Neural cell (in vitro differentiated cells): ENCODE results near the gene GDPD4. TPM values are rescaled to one million over a fixed set of nuclear protein-coding genes. Genes with fewer than 3 reads are reported as not detected.

ENCODE experiments used
- H2AFZ ChIP-seq: fragments of 200-600, 300-800 bp; sonication (generic), shearing (Covaris generic); 2 replicates; pipeline ENCODE4 v1.6.0; 2014; ENCODE audit warnings: low read depth, mild to moderate bottlenecking, antibody characterized with exemption, low read length, moderate library complexity
- H3F3A ChIP-seq: fragments of 200-600 bp; shearing (Covaris generic); 2 replicates; pipeline ENCODE4 v1.6.1; 2016; ENCODE audit warnings: mild to moderate bottlenecking, moderate library complexity, mixed read lengths, antibody characterized with exemption, low read length; ENCODE audit not compliant: insufficient read depth, poor library complexity, severe bottlenecking
- H3K27ac ChIP-seq: fragments of 200-600, 300-800 bp; sonication (generic), shearing (Covaris generic); 2 replicates; pipeline ENCODE4 v1.5.1; 2014; ENCODE audit warnings: mild to moderate bottlenecking, low read length, moderate library complexity
- H3K27me3 ChIP-seq: fragments of 300-800, 200-600 bp; sonication (generic), shearing (Covaris generic); 2 replicates; pipeline ENCODE4 v1.6.0; 2014; ENCODE audit warnings: mild to moderate bottlenecking, low read depth, low read length, moderate library complexity; ENCODE audit not compliant: insufficient read depth
- H3K36me3 ChIP-seq: fragments of 300-800, 200-600 bp; sonication (generic), shearing (Covaris generic); 2 replicates; pipeline ENCODE4 v1.5.1; 2014; ENCODE audit warnings: mild to moderate bottlenecking, antibody characterized with exemption, low read length, moderate library complexity; ENCODE audit not compliant: insufficient read depth
- H3K4me2 ChIP-seq: fragments of 300-800, 200-600 bp; sonication (generic), shearing (Covaris generic); 2 replicates; pipeline ENCODE4 v1.6.0; 2014; ENCODE audit warnings: mild to moderate bottlenecking, low read length
- H3K4me3 ChIP-seq: fragments of 300-800, 200-600 bp; sonication (generic), shearing (Covaris generic); 2 replicates; pipeline ENCODE4 v1.5.1; 2014; ENCODE audit warnings: mild to moderate bottlenecking, low read length, moderate library complexity
- H3K79me2 ChIP-seq: fragments of 200-600 bp; shearing (Covaris generic); replicated peaks from 2 replicates; pipeline ENCODE4 v1.6.0; 2014; ENCODE audit warnings: mild to moderate bottlenecking, low read length, moderate library complexity; ENCODE audit not compliant: insufficient read depth
- H3K9ac ChIP-seq: fragments of 300-800, 200-600 bp; sonication (generic), shearing (Covaris generic); 2 replicates; pipeline ENCODE4 v1.6.1; 2016; ENCODE audit warnings: mild to moderate bottlenecking, low read length, mixed read lengths
- H3K9me2 ChIP-seq: fragments of 200-600 bp; shearing (Covaris generic); 2 replicates; pipeline ENCODE4 v1.6.1; 2016; ENCODE audit warnings: mild to moderate bottlenecking, low read length, mixed read lengths; ENCODE audit not compliant: insufficient read depth
- H3K9me3 ChIP-seq: fragments of 200-600, 300-800 bp; sonication (generic), shearing (Covaris generic); 2 replicates; pipeline ENCODE4 v1.6.1; 2016; ENCODE audit warnings: mild to moderate bottlenecking, mixed run types, low read length, moderate library complexity, mixed read lengths
- H4K20me1 ChIP-seq: fragments of 200-600 bp; shearing (Covaris generic); 2 replicates; pipeline ENCODE4 v1.6.1; 2016; ENCODE audit warnings: mild to moderate bottlenecking, mixed run types; ENCODE audit not compliant: insufficient read depth
- EP300 ChIP-seq: fragments of 450-650 bp; conservative IDR thresholded peaks from 2 replicates; pipeline ENCODE4 v1.6.1; 2014; ENCODE audit warnings: antibody characterized with exemption, mild to moderate bottlenecking, moderate library complexity; ENCODE audit not compliant: poor library complexity, severe bottlenecking
- EZH2 ChIP-seq: fragments of 200-600, 300-800 bp; shearing (Covaris generic), sonication (generic); IDR thresholded peaks from 2 replicates; pipeline ENCODE4 v1.6.1; 2014; ENCODE audit warnings: antibody characterized with exemption, low read length, borderline replicate concordance, mild to moderate bottlenecking; ENCODE audit not compliant: insufficient read depth, poor library complexity, severe bottlenecking
- MXI1 ChIP-seq: fragments of 450-650 bp; conservative IDR thresholded peaks from 2 replicates; pipeline ENCODE4 v1.6.1; 2014; ENCODE audit warnings: antibody characterized with exemption, mild to moderate bottlenecking; ENCODE audit not compliant: poor library complexity, severe bottlenecking
- POLR2AphosphoS5 ChIP-seq: IDR thresholded peaks from 2 replicates; pipeline ENCODE4 v1.6.1; 2012
- RAD21 ChIP-seq: fragments of 450-650 bp; conservative IDR thresholded peaks from 2 replicates; pipeline ENCODE4 v1.6.1; 2014; ENCODE audit warnings: antibody characterized with exemption, mild to moderate bottlenecking, moderate library complexity
- SMC3 ChIP-seq: fragments of 450-650 bp; conservative IDR thresholded peaks from 2 replicates; pipeline ENCODE4 v1.6.1; 2014; ENCODE audit warnings: antibody characterized with exemption, mild to moderate bottlenecking, moderate library complexity; ENCODE audit not compliant: poor library complexity
- TAF1 ChIP-seq: IDR thresholded peaks from 2 replicates; pipeline ENCODE4 v1.6.1; 2012; ENCODE audit warnings: low read depth
- polyA plus RNA-seq: library from polyadenylated mRNA; depleted of rRNA; stranded (reverse); fragments of >200 nt; gene quantifications from 2 replicates; pipeline ENCODE4 v1.2.3, GENCODE V29; 2014
- TF ChIP-seq, protein P1 (sequence below): fragments of 450-650 bp; IDR thresholded peaks from 2 replicates; pipeline ENCODE4 v1.5.1; 2014; ENCODE audit warnings: antibody characterized with exemption, mild to moderate bottlenecking, moderate library complexity; ENCODE audit not compliant: poor library complexity, severe bottlenecking
- TF ChIP-seq, protein P2 (sequence below): IDR thresholded peaks from 2 replicates; pipeline ENCODE4 v1.6.1; 2012; ENCODE audit warnings: borderline replicate concordance

Gene GDPD4
- polyA plus RNA-seq, 1 donor from 2014 or later: not detected

DNA sequence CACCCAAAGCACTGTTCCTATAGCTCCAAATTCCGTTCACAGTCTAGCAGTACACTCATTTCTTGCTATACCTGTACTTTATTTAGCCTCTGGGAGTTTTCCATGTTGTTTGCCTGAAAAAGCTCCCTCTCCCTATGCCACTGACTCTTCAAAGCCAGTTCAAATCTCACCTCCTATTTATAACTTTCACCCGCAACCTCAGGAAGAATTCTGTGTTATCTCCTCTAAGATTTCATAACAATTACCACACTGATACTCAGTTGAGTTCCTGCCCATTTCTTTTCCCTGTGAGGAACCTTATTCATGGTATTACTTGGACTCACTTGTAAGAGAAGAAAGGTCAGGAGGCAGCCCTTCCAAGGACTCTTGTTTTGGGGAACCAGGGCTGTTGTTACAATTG is 25.2 kb downstream of the GDPD4 start:
- Histone ChIP-seq H2AFZ (no peak overlapping the region), H4K20me1 (no peaks in the 10 kb centered on the region), H3K4me2 (no peak overlapping the region), H3K9ac (no peak overlapping the region), H3K9me3 (no peaks in the 10 kb centered on the region), H3K27me3 (no peaks in the 10 kb centered on the region), H3K36me3 (no peaks in the 10 kb centered on the region), H3K27ac (no peak overlapping the region), H3K4me3 (no peak overlapping the region), H3K9me2 (no peaks in the 10 kb centered on the region), H3K79me2 (no peaks in the 10 kb centered on the region), H3F3A (no peaks in the 10 kb centered on the region)
- no peak for TF ChIP-seq RAD21
- no peak for TF ChIP-seq EZH2
- no peak for TF ChIP-seq EP300
- TF ChIP-seq, protein P1, sequence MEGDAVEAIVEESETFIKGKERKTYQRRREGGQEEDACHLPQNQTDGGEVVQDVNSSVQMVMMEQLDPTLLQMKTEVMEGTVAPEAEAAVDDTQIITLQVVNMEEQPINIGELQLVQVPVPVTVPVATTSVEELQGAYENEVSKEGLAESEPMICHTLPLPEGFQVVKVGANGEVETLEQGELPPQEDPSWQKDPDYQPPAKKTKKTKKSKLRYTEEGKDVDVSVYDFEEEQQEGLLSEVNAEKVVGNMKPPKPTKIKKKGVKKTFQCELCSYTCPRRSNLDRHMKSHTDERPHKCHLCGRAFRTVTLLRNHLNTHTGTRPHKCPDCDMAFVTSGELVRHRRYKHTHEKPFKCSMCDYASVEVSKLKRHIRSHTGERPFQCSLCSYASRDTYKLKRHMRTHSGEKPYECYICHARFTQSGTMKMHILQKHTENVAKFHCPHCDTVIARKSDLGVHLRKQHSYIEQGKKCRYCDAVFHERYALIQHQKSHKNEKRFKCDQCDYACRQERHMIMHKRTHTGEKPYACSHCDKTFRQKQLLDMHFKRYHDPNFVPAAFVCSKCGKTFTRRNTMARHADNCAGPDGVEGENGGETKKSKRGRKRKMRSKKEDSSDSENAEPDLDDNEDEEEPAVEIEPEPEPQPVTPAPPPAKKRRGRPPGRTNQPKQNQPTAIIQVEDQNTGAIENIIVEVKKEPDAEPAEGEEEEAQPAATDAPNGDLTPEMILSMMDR: no peak
- TF ChIP-seq MXI1: no peak
- no peak for TF ChIP-seq TAF1
- TF ChIP-seq, protein P2, sequence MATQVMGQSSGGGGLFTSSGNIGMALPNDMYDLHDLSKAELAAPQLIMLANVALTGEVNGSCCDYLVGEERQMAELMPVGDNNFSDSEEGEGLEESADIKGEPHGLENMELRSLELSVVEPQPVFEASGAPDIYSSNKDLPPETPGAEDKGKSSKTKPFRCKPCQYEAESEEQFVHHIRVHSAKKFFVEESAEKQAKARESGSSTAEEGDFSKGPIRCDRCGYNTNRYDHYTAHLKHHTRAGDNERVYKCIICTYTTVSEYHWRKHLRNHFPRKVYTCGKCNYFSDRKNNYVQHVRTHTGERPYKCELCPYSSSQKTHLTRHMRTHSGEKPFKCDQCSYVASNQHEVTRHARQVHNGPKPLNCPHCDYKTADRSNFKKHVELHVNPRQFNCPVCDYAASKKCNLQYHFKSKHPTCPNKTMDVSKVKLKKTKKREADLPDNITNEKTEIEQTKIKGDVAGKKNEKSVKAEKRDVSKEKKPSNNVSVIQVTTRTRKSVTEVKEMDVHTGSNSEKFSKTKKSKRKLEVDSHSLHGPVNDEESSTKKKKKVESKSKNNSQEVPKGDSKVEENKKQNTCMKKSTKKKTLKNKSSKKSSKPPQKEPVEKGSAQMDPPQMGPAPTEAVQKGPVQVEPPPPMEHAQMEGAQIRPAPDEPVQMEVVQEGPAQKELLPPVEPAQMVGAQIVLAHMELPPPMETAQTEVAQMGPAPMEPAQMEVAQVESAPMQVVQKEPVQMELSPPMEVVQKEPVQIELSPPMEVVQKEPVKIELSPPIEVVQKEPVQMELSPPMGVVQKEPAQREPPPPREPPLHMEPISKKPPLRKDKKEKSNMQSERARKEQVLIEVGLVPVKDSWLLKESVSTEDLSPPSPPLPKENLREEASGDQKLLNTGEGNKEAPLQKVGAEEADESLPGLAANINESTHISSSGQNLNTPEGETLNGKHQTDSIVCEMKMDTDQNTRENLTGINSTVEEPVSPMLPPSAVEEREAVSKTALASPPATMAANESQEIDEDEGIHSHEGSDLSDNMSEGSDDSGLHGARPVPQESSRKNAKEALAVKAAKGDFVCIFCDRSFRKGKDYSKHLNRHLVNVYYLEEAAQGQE: no peak
- no peak for TF ChIP-seq POLR2AphosphoS5
- TF ChIP-seq SMC3: no peak

DNA sequence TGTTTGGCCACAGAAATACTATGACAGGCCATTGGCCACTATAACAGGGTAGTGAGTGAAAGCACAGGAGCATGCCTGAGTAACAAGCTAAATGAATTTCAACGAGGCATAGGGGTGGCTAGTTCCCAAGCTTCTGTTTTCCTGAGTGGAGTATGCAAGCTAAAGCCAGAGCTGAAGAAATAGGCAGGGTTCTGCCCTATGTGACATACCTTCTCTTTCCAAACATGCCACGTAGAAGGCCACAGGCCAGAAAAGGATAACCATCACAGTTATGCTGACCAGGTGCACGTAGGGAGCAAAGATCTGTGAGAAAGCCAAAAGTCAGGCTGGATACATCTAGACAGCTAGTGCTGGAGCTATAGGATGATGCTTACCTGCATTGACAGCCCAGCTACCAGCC is 30.6 kb downstream of the GDPD4 start:
- TF ChIP-seq MXI1: no peak
- H3K9me2 ChIP-seq: no peaks in the 10 kb centered on the region
- H3K79me2 ChIP-seq: no peaks in the 10 kb centered on the region
- no peak overlapping the region for H3K9ac ChIP-seq
- no peaks in the 10 kb centered on the region for H3F3A ChIP-seq
- H3K27me3 ChIP-seq: no peaks in the 10 kb centered on the region
- no peak overlapping the region for H3K4me3 ChIP-seq
- H3K9me3 ChIP-seq: no peaks in the 10 kb centered on the region
- H3K36me3 ChIP-seq: no peaks in the 10 kb centered on the region
- no peak overlapping the region for H2AFZ ChIP-seq
- no peak overlapping the region for H3K27ac ChIP-seq
- H3K4me2 ChIP-seq: no peak overlapping the region
- no peaks in the 10 kb centered on the region for H4K20me1 ChIP-seq

DNA sequence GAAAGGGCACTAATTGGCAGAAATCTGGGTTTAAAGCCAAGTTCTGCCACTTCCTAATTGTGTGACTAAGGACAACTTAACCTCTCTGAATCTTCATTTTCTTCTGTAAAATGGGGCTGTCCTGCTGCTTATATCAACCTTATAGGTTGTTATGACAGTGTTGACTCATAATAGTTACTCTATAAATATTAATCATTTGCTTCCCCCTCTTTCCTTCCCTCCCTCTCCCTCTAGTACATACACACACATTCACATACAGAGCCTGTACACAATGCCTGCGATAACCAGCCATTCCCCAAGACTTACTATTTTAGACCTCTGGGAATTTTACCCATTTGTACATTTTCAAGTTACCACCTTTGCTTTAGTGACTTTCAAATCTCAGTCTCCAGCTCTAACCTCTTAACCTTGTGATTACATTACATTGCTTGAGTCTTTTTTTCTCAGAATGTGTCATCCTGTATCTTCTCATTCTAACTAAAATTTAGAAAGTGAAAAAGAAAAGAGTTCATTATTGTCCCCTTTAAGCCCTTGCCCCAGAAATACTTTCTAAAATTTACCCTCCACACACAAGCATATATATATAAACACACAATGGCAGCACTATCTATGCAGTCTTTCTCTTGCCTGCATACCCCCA is 31.9 kb downstream of the GDPD4 start:
- Histone ChIP-seq H3K79me2 (no peaks in the 10 kb centered on the region), H2AFZ (no peak overlapping the region), H3F3A (no peaks in the 10 kb centered on the region), H4K20me1 (no peaks in the 10 kb centered on the region), H3K9me2 (no peaks in the 10 kb centered on the region), H3K27ac (no peak overlapping the region), H3K4me3 (no peak overlapping the region), H3K9ac (no peak overlapping the region), H3K4me2 (no peak overlapping the region), H3K36me3 (no peaks in the 10 kb centered on the region), H3K9me3 (no peaks in the 10 kb centered on the region), H3K27me3 (no peaks in the 10 kb centered on the region)
- no peak for TF ChIP-seq MXI1
- TF ChIP-seq EP300: no peak
- TF ChIP-seq, protein P1: no peak
- no peak for TF ChIP-seq EZH2
- no peak for TF ChIP-seq RAD21
- no peak for TF ChIP-seq POLR2AphosphoS5
- TF ChIP-seq, protein P2: no peak
- no peak for TF ChIP-seq TAF1
- TF ChIP-seq SMC3: no peak
